Tibial artery (tissue), 4 donors: ENCODE data around the gene TNFAIP3.

Experiments
- DNase-seq, 2 donors: peaks; one replicate each; pipeline ENCODE4 v3.0.0-alpha.2; 2019
- H3K27ac ChIP-seq, 2 donors: fragments of 200-600 bp; sonication (generic) in 1 of 2; 1 replicate in 1 of 2; 2 replicates in 1 of 2; pipeline ENCODE4 v1.5.1; 2018 to 2019; ENCODE audit warnings: mild to moderate bottlenecking in 1 of 2
- H3K27me3 ChIP-seq, 2 donors: fragments of 200-600 bp; sonication (generic) in 1 of 2; one replicate each; pipeline versions ENCODE4 v1.5.1 to v1.6.0; 2016 to 2019
- H3K36me3 ChIP-seq, 3 donors: fragments of 200-600 bp; sonication (generic) in 2 of 3; one replicate each; pipeline ENCODE4 v1.5.1; 2016 to 2019; ENCODE audit warnings: mild to moderate bottlenecking in 2 of 3
- H3K4me1 ChIP-seq, 4 donors: fragments of 200-600 bp; sonication (generic) in 2 of 4; 1 replicate in 3 of 4; 2 replicates in 1 of 4; pipeline ENCODE4 v1.5.1; 2016 to 2019
- H3K4me3 ChIP-seq, 2 donors: fragments of 200-600 bp; sonication (generic) in 1 of 2; 1 replicate in 1 of 2; 2 replicates in 1 of 2; pipeline ENCODE4 v1.5.1; 2018 to 2019; ENCODE audit warnings: mild to moderate bottlenecking in 2 of 2
- H3K9me3 ChIP-seq, 3 donors: fragments of 200-600 bp; sonication (generic) in 1 of 3; one replicate each; pipeline ENCODE4 v1.5.1; 2016 to 2019
- CTCF ChIP-seq, 2 experiments: fragments of 200-600 bp in 1 of 2; fragments of 450-650 bp in 1 of 2; IDR thresholded peaks; one replicate each; pipeline ENCODE4 v1.5.1; 2017 to 2019; ENCODE audit warnings: antibody characterized with exemption in 2 of 2, mild to moderate bottlenecking in 1 of 2, moderate library complexity in 1 of 2
- intact Hi-C: fragments of 100-400 bp; cut with DNase I; formaldehyde crosslinking; loops from one replicate; pipeline ENCODE4 v1.15.0; 2023; ENCODE audit warnings: low total_unique reads

The TNFAIP3 gene

GRCh38 chr6:137852811-137853210, 14.2 kb upstream of the TNFAIP3 start:
- DNase-seq: no peak
- no peaks in the 10 kb centered on the region for H3K36me3 ChIP-seq
- H3K4me3 ChIP-seq: no peak overlapping the region

GRCh38 chr6:137853569-137854213, 13.4 kb upstream of the TNFAIP3 start:
- H3K36me3 ChIP-seq: no peaks in the 10 kb centered on the region
- H3K9me3 ChIP-seq: no peaks in the 10 kb centered on the region
- no peak overlapping the region for H3K4me3 ChIP-seq
- intact Hi-C loops: no loop called here
- H3K27ac ChIP-seq: no peak overlapping the region
- TF ChIP-seq CTCF (IDR thresholded peaks at IDR 0.05): no peak
- H3K4me1 ChIP-seq: peaks cover 0 to 15% (median 0%) of the 10 kb centered on the region in 4 donors
- H3K27me3 ChIP-seq: no peaks in the 10 kb centered on the region
- no peak for DNase-seq

More at GRCh38 chr6:137852811-137853210, 14.2 kb upstream of the TNFAIP3 start:
- peaks cover 0 to 22% (median 0%) of the 10 kb centered on the region in 4 donors for H3K4me1 ChIP-seq
- intact Hi-C loops: no loop called here
- H3K27ac ChIP-seq: no peak overlapping the region
- TF ChIP-seq CTCF (IDR thresholded peaks at IDR 0.05): no peak
- no peaks in the 10 kb centered on the region for H3K27me3 ChIP-seq
- no peaks in the 10 kb centered on the region for H3K9me3 ChIP-seq

- no peak for DNase-seq
- no peak for TF ChIP-seq CTCF (IDR thresholded peaks at IDR 0.05)
- Histone ChIP-seq H3K4me3 (no peak overlapping the region), H3K9me3 (no peaks in the 10 kb centered on the region), H3K4me1 (no peaks in the 10 kb centered on the region), H3K36me3 (no peaks in the 10 kb centered on the region), H3K27me3 (no peaks in the 10 kb centered on the region), H3K27ac (no peak overlapping the region)
- intact Hi-C loops: no loop called here
Observed at GRCh38 chr6:137856138-137856898, 10.7 kb upstream of the TNFAIP3 start.

- H3K4me1 ChIP-seq: no peaks in the 10 kb centered on the region
- DNase-seq: no peak
- H3K27ac ChIP-seq: no peak overlapping the region
- H3K27me3 ChIP-seq: no peaks in the 10 kb centered on the region
- H3K4me3 ChIP-seq: no peak overlapping the region
- H3K9me3 ChIP-seq: no peaks in the 10 kb centered on the region
- no peaks in the 10 kb centered on the region for H3K36me3 ChIP-seq
- intact Hi-C loops: no loop called here
- TF ChIP-seq CTCF (IDR thresholded peaks at IDR 0.05): no peak
Observed at GRCh38 chr6:137859025-137859424, 8.0 kb upstream of the TNFAIP3 start.

DNA sequence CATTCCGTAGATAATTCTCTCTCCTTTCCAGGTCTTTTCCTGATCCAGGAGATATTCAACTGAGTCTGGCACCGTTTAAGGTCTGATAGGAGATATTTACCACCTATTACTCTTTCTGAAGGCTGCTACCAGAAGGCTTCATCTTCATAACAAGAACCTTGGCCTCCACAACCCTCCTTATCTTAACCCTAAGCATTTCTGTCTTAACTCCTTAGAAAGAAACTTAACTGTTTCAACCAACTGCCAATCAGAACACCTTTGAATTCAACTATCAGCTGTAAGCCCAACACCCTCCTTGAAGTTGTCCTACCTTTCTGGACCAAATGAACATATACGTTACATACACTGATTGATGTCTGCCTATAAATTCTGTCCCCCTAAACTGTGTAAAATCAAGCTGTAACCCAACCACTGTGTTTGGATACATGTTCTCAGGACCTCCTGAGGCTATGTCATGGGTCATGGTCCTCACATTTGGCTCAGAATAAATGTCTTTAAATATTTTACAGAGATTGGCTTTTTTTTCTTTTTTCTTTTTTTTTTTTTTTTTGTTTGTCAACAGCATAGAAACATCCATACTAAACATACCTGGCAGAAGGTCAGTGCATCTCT, 6.6 kb upstream of the TNFAIP3 start:
- Histone ChIP-seq H3K9me3 (no peaks in the 10 kb centered on the region), H3K4me1 (no peaks in the 10 kb centered on the region), H3K4me3 (no peak overlapping the region), H3K36me3 (no peaks in the 10 kb centered on the region), H3K27ac (no peak overlapping the region), H3K27me3 (no peaks in the 10 kb centered on the region)
- no peak for TF ChIP-seq CTCF (IDR thresholded peaks at IDR 0.05)
- intact Hi-C loops: no loop called here
- no peak for DNase-seq
